Colonic mucosa (tissue), 4 donors: ENCODE measurements around the gene TPGS2. TPM values are rescaled to one million over a fixed set of nuclear protein-coding genes. Genes with fewer than 3 reads are reported as not detected.

Source experiments
- DNase-seq: peaks from one replicate; pipeline ENCODE4 v3.0.0-alpha.2; 2020
- H3K27ac ChIP-seq: fragments of 200-600 bp; one replicate; pipeline ENCODE4 v1.8.0; 2021
- H3K27me3 ChIP-seq: fragments of 200-600 bp; one replicate; pipeline ENCODE4 v1.8.0; 2021
- H3K36me3 ChIP-seq: fragments of 200-600 bp; one replicate; pipeline ENCODE4 v1.8.0; 2021
- H3K4me1 ChIP-seq: fragments of 200-600 bp; one replicate; pipeline ENCODE4 v1.8.0; 2021; ENCODE audit warnings: mild to moderate bottlenecking
- H3K4me3 ChIP-seq: fragments of 200-600 bp; one replicate; pipeline ENCODE4 v1.8.0; 2021
- H3K9ac ChIP-seq, 2 donors: one replicate each; pipeline ENCODE4 v1.7.0; 2013; ENCODE audit warnings: control low read depth in 2 of 2, low read depth in 2 of 2, low read length in 2 of 2
- H3K9me3 ChIP-seq: fragments of 200-600 bp; one replicate; pipeline ENCODE4 v1.8.0; 2021
- CTCF ChIP-seq: fragments of 200-600 bp; IDR thresholded peaks from one replicate; pipeline ENCODE4 v1.8.0; 2022; ENCODE audit warnings: antibody characterized with exemption, mild to moderate bottlenecking
- intact Hi-C: fragments of 100-400 bp; cut with DNase I; formaldehyde crosslinking; loops from one replicate; pipeline ENCODE4 v1.14.1; 2022
- total RNA-seq, 2 donors: library from RNA; stranded (reverse); fragmentation: NEBNext Ultra II Directional in 1 of 2; extraction: Animal tissue kit (Norgen Biotek cat#: 25700) in 1 of 2; gene quantifications; one replicate each; pipeline ENCODE4 v1.2.1, GENCODE V29; 2021
- donor health status: healthy.
- donor health status: DM: no; HTN: no; CAD: no.
- donor health status: DM: no; HTN: no; CAD: no.

Gene TPGS2
- total RNA-seq, 2 donors from 2014 or later = 51.8 to 79.2 TPM

GRCh38 chr18:36761186-36761698 is 67.6 kb downstream of the TPGS2 start:
- DNase-seq = no peak
- Histone ChIP-seq H3K9ac (no peak overlapping the region), H3K27me3 (no peaks in the 10 kb centered on the region), H3K36me3 (no peaks in the 10 kb centered on the region), H3K9me3 (no peaks in the 10 kb centered on the region), H3K4me1 (no peaks in the 10 kb centered on the region), H3K27ac (no peak overlapping the region), H3K4me3 (no peak overlapping the region)
- intact Hi-C loops = no loop called here
- TF ChIP-seq CTCF = no peak

GRCh38 chr18:36760598-36760997 is 68.2 kb downstream of the TPGS2 start:
- intact Hi-C loops = no loop called here
- no peak overlapping the region for H3K9ac ChIP-seq
- no peak overlapping the region for H3K27ac ChIP-seq

GRCh38 chr18:36759167-36759776 is 69.5 kb downstream of the TPGS2 start:
- DNase-seq = no peak
- H3K9ac ChIP-seq = no peak overlapping the region

More at GRCh38 chr18:36760598-36760997, 68.2 kb downstream of the TPGS2 start:
- Histone ChIP-seq H3K36me3 (no peaks in the 10 kb centered on the region), H3K4me3 (no peak overlapping the region), H3K9me3 (no peaks in the 10 kb centered on the region), H3K4me1 (no peaks in the 10 kb centered on the region), H3K27me3 (no peaks in the 10 kb centered on the region)
- no peak for DNase-seq
- no peak for TF ChIP-seq CTCF

GRCh38 chr18:36758623-36759022 is 70.2 kb downstream of the TPGS2 start:
- no peak for DNase-seq
- TF ChIP-seq CTCF = no peak
- intact Hi-C loops = loop anchor here (2.0 kb wide), 1 partner anchor 70 kb away; no protein-coding TSS in a partner anchor

More at GRCh38 chr18:36759167-36759776, 69.5 kb downstream of the TPGS2 start:
- TF ChIP-seq CTCF = no peak
- Histone ChIP-seq H3K4me1 (no peaks in the 10 kb centered on the region), H3K36me3 (no peaks in the 10 kb centered on the region), H3K9me3 (no peaks in the 10 kb centered on the region), H3K27me3 (no peaks in the 10 kb centered on the region), H3K27ac (no peak overlapping the region), H3K4me3 (no peak overlapping the region)
- intact Hi-C loops = loop anchor here (2.0 kb wide), 1 partner anchor 70 kb away; no protein-coding TSS in a partner anchor

GRCh38 chr18:36757991-36758390 is 70.8 kb downstream of the TPGS2 start:
- Histone ChIP-seq H3K27me3 (no peaks in the 10 kb centered on the region), H3K4me3 (no peak overlapping the region), H3K9ac (no peak overlapping the region), H3K27ac (no peak overlapping the region), H3K36me3 (no peaks in the 10 kb centered on the region), H3K4me1 (no peaks in the 10 kb centered on the region), H3K9me3 (no peaks in the 10 kb centered on the region)
- DNase-seq = no peak
- intact Hi-C loops = loop anchor here (2.0 kb wide), 1 partner anchor 69 kb away; no protein-coding TSS in a partner anchor
- no peak for TF ChIP-seq CTCF

More at GRCh38 chr18:36758623-36759022, 70.2 kb downstream of the TPGS2 start:
- H3K9ac ChIP-seq = no peak overlapping the region
- no peaks in the 10 kb centered on the region for H3K4me1 ChIP-seq
- H3K4me3 ChIP-seq = no peak overlapping the region
- H3K27me3 ChIP-seq = no peaks in the 10 kb centered on the region
- H3K36me3 ChIP-seq = no peaks in the 10 kb centered on the region
- H3K27ac ChIP-seq = no peak overlapping the region
- H3K9me3 ChIP-seq = no peaks in the 10 kb centered on the region
